Vagina (tissue), 2 donors: Measurements from ENCODE around the gene ADARB1. TPM values are rescaled to one million over a fixed set of nuclear protein-coding genes. Genes with fewer than 3 reads are reported as not detected.
A peak's percentile ranks its signal among the peaks of the same experiment; 100 is the strongest.

ENCODE experiments used
- DNase-seq, 2 donors: peaks; one replicate each; pipeline ENCODE4 v3.0.0-alpha.2; 2017; ENCODE audit errors: extremely low spot score in 2 of 2
- H3K27ac ChIP-seq: fragments of 200-600 bp; sonication (generic); one replicate; pipeline ENCODE4 v1.5.1; 2019
- H3K27me3 ChIP-seq: fragments of 200-600 bp; sonication (generic); one replicate; pipeline ENCODE4 v1.5.1; 2019
- H3K36me3 ChIP-seq, 2 donors: fragments of 200-600 bp; sonication (generic); one replicate each; pipeline ENCODE4 v1.5.1; 2017 to 2019
- H3K4me1 ChIP-seq: fragments of 200-600 bp; sonication (generic); one replicate; pipeline ENCODE4 v1.5.1; 2019
- H3K4me3 ChIP-seq, 2 donors: fragments of 200-600 bp; sonication (generic); 1 replicate in 1 of 2; 2 replicates in 1 of 2; pipeline ENCODE4 v1.5.1; 2016 to 2019
- H3K9me3 ChIP-seq: fragments of 200-600 bp; sonication (generic); one replicate; pipeline ENCODE4 v1.5.1; 2019
- CTCF ChIP-seq, 3 experiments: fragments of 450-650 bp in 2 of 3; fragments of 200-600 bp in 1 of 3; sonication (generic) in 1 of 3; IDR thresholded peaks; one replicate each; pipeline ENCODE4 v1.5.1; 2017 to 2019; ENCODE audit warnings: antibody characterized with exemption in 3 of 3, mild to moderate bottlenecking in 2 of 3, moderate library complexity in 2 of 3
- POLR2A ChIP-seq, 2 donors: fragments of 450-650 bp; IDR thresholded peaks; one replicate each; pipeline ENCODE4 v1.6.1; 2017; ENCODE audit warnings: antibody characterized with exemption in 2 of 2, mild to moderate bottlenecking in 2 of 2, moderate library complexity in 2 of 2
- POLR2AphosphoS5 ChIP-seq, 2 donors: sonication (generic); formaldehyde crosslinking; IDR thresholded peaks; one replicate each; pipeline ENCODE4 v1.9.0; 2017; ENCODE audit warnings: antibody characterized with exemption in 2 of 2, mild to moderate bottlenecking in 2 of 2, low read depth in 1 of 2; ENCODE audit not compliant: insufficient read depth in 1 of 2
- intact Hi-C: fragments of 100-400 bp; cut with DNase I; formaldehyde crosslinking; loops from one replicate; pipeline ENCODE4 v1.15.1; 2023
- total RNA-seq: library from RNA; depleted of rRNA; stranded (reverse); fragments of >200 nt; gene quantifications from one replicate; pipeline ENCODE4 v1.2.3, GENCODE V29; 2016

The ADARB1 gene
- total RNA-seq, 1 donor from 2014 or later, result 19.6 TPM

- Histone ChIP-seq H3K36me3 (peaks cover 0 to 6% of the 10 kb centered on the region in 2 donors), H3K27ac (no peak overlapping the region), H3K4me1 (no peaks in the 10 kb centered on the region), H3K9me3 (no peaks in the 10 kb centered on the region), H3K27me3 (no peaks in the 10 kb centered on the region), H3K4me3 (no peak overlapping the region)
- intact Hi-C loops, result no loop called here
- TF ChIP-seq POLR2A (IDR thresholded peaks at IDR 0.05) (no peak), POLR2AphosphoS5 (IDR thresholded peaks at IDR 0.05; ENCODE audit: insufficient read depth in 1 of 2, low read depth in 1 of 2) (no peak), CTCF (IDR thresholded peaks at IDR 0.05) (no peak)
- DNase-seq, result no peak
Observed at GRCh38 chr21:45175326-45176095, 101.1 kb downstream of the ADARB1 start.

GRCh38 chr21:45176141-45176540, 101.8 kb downstream of the ADARB1 start:
- intact Hi-C loops, result no loop called here
- H3K9me3 ChIP-seq, result no peaks in the 10 kb centered on the region
- no peak overlapping the region for H3K27ac ChIP-seq
- H3K36me3 ChIP-seq, result peaks cover 0 to 10% of the 10 kb centered on the region in 2 donors
- no peaks in the 10 kb centered on the region for H3K27me3 ChIP-seq
- H3K4me3 ChIP-seq, result no peak overlapping the region
- H3K4me1 ChIP-seq, result no peaks in the 10 kb centered on the region
- TF ChIP-seq CTCF (IDR thresholded peaks at IDR 0.05) (no peak), POLR2AphosphoS5 (IDR thresholded peaks at IDR 0.05; ENCODE audit: insufficient read depth in 1 of 2, low read depth in 1 of 2) (no peak), POLR2A (IDR thresholded peaks at IDR 0.05) (no peak)
- DNase-seq, result no peak

GRCh38 chr21:45177039-45177438, 102.7 kb downstream of the ADARB1 start:
- Histone ChIP-seq H3K36me3 (peaks cover 0 to 15% of the 10 kb centered on the region in 2 donors), H3K27ac (no peak overlapping the region), H3K4me1 (no peaks in the 10 kb centered on the region), H3K9me3 (no peaks in the 10 kb centered on the region), H3K27me3 (no peaks in the 10 kb centered on the region), H3K4me3 (no peak overlapping the region)
- no peak for DNase-seq
- TF ChIP-seq CTCF (IDR thresholded peaks at IDR 0.05), result no peak
- TF ChIP-seq POLR2AphosphoS5 (IDR thresholded peaks at IDR 0.05; ENCODE audit: insufficient read depth in 1 of 2, low read depth in 1 of 2), result no peak
- no peak for TF ChIP-seq POLR2A (IDR thresholded peaks at IDR 0.05)
- intact Hi-C loops, result no loop called here

DNA sequence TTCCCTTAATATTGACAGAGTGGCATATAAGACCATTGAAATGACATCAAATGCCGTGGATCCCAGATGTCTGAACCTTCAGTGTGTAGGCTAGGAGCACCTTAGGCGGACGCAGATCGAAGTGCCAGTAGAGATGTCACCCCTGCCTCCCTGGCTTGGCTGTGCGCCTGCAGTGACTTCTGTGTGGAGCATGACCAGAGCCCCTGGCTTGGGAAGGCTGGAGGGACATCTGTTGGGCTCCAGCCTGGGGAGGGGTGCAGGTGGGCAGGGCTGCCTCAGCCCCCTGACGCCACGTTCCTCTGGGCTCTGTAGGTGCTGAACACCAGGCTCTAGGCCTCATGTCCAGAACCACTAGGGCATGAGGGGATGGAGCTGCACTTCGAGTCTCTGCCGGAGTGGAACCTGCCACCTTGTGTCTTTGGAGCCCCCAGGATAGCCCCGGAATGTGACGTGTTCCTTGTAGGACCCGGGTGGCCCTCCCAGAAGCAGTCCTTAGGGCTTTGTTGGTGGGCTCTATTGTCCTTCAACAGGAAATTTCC, 103.8 kb downstream of the ADARB1 start:
- Histone ChIP-seq H3K9me3 (no peaks in the 10 kb centered on the region), H3K4me3 (no peak overlapping the region), H3K4me1 (no peaks in the 10 kb centered on the region), H3K27me3 (no peaks in the 10 kb centered on the region), H3K27ac (no peak overlapping the region), H3K36me3 (peaks cover 0 to 15% of the 10 kb centered on the region in 2 donors)
- TF ChIP-seq POLR2AphosphoS5 (IDR thresholded peaks at IDR 0.05; ENCODE audit: insufficient read depth in 1 of 2, low read depth in 1 of 2) (no peak), CTCF (IDR thresholded peaks at IDR 0.05) (no peak), POLR2A (IDR thresholded peaks at IDR 0.05) (no peak)
- intact Hi-C loops, result no loop called here
- peak in 1 of 2 donors; percentile 75 for DNase-seq

GRCh38 chr21:45178971-45179370, 104.6 kb downstream of the ADARB1 start:
- Histone ChIP-seq H3K9me3 (no peaks in the 10 kb centered on the region), H3K4me3 (no peak overlapping the region), H3K27ac (no peak overlapping the region), H3K27me3 (no peaks in the 10 kb centered on the region), H3K36me3 (peaks cover 0 to 15% of the 10 kb centered on the region in 2 donors), H3K4me1 (no peaks in the 10 kb centered on the region)
- TF ChIP-seq POLR2A (IDR thresholded peaks at IDR 0.05), result no peak
- TF ChIP-seq CTCF (IDR thresholded peaks at IDR 0.05), result no peak
- TF ChIP-seq POLR2AphosphoS5 (IDR thresholded peaks at IDR 0.05; ENCODE audit: insufficient read depth in 1 of 2, low read depth in 1 of 2), result no peak
- intact Hi-C loops, result no loop called here
- peak in 1 of 2 donors; percentile 52 for DNase-seq
